Measurements from ENCODE around the gene ZFR2. TPM values are rescaled to one million over a fixed set of nuclear protein-coding genes. Genes with fewer than 3 reads are reported as not detected.
"Not testable (repeated sequence)": the region's sequence is repeated elsewhere in the genome, so short reads cannot be mapped to it uniquely, and the experiment has no call there.

ZFR2 gene

DNA sequence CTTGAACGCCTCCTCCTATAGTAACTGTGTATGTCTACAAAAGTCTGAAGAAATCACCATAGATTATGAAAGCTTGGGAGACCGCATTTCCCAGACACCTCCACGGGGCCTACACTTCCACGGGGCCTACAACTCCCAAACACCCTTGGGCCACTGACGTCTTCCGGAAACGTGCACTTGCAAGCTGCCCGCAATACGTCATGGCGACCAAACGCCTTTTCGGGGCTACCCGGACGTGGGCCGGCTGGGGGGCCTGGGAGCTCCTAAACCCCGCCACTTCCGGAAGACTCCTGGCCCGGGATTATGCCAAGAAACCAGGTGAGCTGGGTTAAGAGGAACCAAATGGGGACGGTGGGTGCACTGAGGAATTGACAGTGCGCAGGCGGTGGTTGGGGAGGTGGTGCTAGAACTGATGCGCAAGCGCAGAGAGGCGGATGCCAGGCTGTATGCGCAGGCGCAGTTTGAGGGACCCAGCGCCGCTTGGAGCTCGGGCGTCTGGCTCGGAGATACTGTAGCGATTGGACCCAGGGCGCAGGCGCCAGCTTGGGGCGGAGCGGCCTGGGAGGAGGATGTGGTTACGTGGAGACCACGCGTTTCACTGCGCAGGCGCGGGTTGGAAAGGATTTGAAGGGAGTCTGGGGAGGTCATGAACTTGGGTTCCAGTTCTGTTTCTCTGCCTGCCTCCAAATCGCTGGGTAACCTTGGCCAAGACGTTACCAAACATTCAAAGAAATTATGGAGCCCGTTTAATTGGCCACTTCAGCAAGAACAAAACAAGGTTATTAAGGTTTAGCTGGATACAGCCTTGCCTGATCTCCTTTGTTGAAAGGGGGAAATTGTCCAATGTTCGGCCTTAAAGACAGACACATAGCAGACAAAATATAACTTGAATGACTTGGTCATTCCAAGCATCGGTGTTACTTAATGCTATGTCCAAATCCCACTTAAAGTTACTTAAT is 106.1 kb downstream of the ZFR2 start, which contains the start of gene MRPL54:
Gene MRPL54 (plus strand): TSS at position 182 of the 959 bp plus-strand sequence. CDS start 19 bp downstream, at position 201.
- H3K9me3 ChIP-seq (replicated peaks; ENCODE audit: low read length) = no peaks in the 10 kb centered on the region
- H3K4me1 ChIP-seq (ENCODE audit: control insufficient read depth, insufficient read depth, low read length) = peaks cover 18% of the 10 kb centered on the region
- H3K27me3 ChIP-seq (ENCODE audit: control insufficient read depth, insufficient read depth, low read length) = no peaks in the 10 kb centered on the region
- H3K4me2 ChIP-seq (ENCODE audit: low read length) = peak within 1 kb of the TSS; percentile 96
- H3K36me3 ChIP-seq (ENCODE audit: insufficient read depth, low read length) = peaks cover 23% of the 10 kb centered on the region
- peak within 1 kb of the TSS; percentile 98 for H3K4me3 ChIP-seq (ENCODE audit: low read length)
- peak within 1 kb of the TSS; percentile 94 for H3K9ac ChIP-seq (ENCODE audit: low read depth, low read length)

DNA sequence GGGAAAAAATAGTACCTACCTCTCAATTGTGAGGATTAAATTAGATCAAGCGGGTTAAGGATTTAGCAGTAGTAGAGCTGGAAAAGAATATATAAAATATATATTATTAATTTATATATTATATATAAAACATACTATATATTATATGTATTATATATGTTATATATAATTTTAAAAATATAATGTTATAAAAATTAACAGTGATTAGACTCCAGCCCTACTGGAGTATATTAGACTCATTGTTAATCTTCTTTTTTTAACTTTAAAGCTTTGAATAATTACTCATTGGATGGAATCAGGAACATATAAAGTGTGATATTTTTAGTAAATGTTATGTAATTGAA is 106.7 kb downstream of the ZFR2 start:
- H3K4me3 ChIP-seq (ENCODE audit: low read length) = peak overlapping the region; percentile 98
- H3K4me2 ChIP-seq (ENCODE audit: low read length) = peak overlapping the region; percentile 96
- H3K27me3 ChIP-seq (ENCODE audit: control insufficient read depth, insufficient read depth, low read length) = no peaks in the 10 kb centered on the region
- peaks cover 20% of the 10 kb centered on the region for H3K36me3 ChIP-seq (ENCODE audit: insufficient read depth, low read length)
- peaks cover 18% of the 10 kb centered on the region for H3K4me1 ChIP-seq (ENCODE audit: control insufficient read depth, insufficient read depth, low read length)
- no peak overlapping the region for H3K9ac ChIP-seq (ENCODE audit: low read depth, low read length)
- no peaks in the 10 kb centered on the region for H3K9me3 ChIP-seq (replicated peaks; ENCODE audit: low read length)

DNA sequence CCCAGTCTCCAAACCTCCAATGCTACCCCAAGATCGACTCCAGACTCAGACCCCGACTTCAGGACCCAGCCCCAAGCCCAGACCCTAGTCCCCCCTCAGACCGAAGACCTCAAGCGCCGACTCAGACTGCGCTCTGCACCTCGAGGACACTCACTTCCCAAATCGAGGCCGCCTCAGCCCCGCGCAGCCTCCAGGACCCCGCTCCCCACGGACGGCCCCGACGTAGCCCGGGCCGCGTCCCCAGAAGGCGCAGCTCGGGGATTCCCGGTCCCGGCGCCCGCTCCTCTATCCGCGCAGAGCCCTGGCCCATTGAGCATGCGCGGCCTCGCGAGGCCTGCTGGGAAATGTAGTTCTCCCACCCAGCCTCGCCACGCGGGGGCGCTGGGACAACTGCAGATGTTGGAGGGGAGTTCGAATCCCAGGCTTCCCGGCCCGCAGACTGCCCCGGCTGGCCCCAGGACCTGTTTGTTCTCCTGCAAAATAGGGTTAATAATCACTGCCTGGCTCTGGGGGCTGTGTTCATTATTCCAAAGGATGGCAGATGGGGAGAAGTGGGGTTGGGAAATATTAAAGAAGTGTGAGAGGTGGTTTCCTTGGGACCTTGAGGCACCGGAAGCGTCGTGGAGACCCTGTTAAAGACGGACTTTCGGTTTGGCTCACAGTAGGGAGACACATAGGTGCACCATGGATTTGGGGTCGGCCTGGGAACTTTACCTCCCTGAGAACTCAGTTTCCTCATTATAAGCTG is 107.3 kb downstream of the ZFR2 start, which contains the start of gene APBA3:
Gene APBA3 (minus strand): TSS at position 311 of the 748 bp plus-strand sequence. CDS start 1,428 bp downstream, outside the sequence.
- H3K4me3 ChIP-seq (ENCODE audit: low read length) = peak within 1 kb of the TSS; percentile 98
- no peaks in the 10 kb centered on the region for H3K27me3 ChIP-seq (ENCODE audit: control insufficient read depth, insufficient read depth, low read length)
- no peaks in the 10 kb centered on the region for H3K9me3 ChIP-seq (replicated peaks; ENCODE audit: low read length)
- H3K36me3 ChIP-seq (ENCODE audit: insufficient read depth, low read length) = peaks cover 14% of the 10 kb centered on the region
- peak within 1 kb of the TSS; percentile 94 for H3K9ac ChIP-seq (ENCODE audit: low read depth, low read length)
- peak within 1 kb of the TSS; percentile 96 for H3K4me2 ChIP-seq (ENCODE audit: low read length)
- H3K4me1 ChIP-seq (ENCODE audit: control insufficient read depth, insufficient read depth, low read length) = peaks cover 18% of the 10 kb centered on the region

- Histone ChIP-seq H3K4me1 (ENCODE audit: control insufficient read depth, insufficient read depth, low read length) (peaks cover 18% of the 10 kb centered on the region), H3K4me3 (ENCODE audit: low read length) (peak overlapping the region; percentile 98), H3K4me2 (ENCODE audit: low read length) (peak overlapping the region; percentile 96), H3K27me3 (ENCODE audit: control insufficient read depth, insufficient read depth, low read length) (no peaks in the 10 kb centered on the region), H3K9me3 (replicated peaks; ENCODE audit: low read length) (no peaks in the 10 kb centered on the region), H3K9ac (ENCODE audit: low read depth, low read length) (peak overlapping the region; percentile 94), H3K36me3 (ENCODE audit: insufficient read depth, low read length) (peaks cover 11% of the 10 kb centered on the region)
Observed at GRCh38 chr19:3760871-3761361, 107.9 kb downstream of the ZFR2 start.

DNA sequence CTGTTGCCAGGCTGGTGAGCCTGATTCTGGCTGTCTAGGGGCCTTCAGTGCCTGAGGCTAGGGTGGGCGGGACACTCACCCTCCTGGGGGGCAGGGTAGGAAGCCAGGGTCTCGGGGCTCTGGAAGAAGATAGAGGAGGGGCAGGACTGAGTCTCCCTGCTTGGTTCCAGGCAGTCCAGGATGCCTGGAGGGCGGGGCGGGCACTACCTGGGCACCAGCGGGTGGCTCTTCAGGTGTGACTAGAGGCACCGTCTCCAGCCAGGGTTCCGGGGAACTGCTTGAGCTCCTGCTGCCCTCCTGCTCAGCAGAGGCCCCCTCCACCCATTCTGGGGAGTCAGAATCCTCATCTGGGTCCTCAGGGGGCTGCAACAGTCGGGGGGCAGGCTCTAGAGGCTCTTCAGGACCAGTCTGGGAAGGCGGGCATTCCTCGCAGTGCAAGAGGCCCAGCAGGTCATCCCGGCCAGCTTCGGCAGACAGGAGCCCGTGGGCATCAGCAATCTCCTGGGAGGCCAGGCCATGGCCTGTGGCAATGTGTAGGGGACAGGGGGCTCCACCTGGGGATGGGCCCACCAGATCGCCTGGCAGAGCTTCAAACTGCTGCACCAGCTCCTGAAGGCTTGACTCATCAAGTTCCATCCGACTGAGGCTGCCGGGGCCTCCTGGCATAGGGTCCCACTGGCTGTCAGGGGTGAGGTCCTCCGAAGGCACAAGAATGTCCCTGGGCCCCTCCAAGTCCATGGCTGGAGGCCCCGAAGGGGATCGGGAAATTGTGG is 109.2 kb downstream of the ZFR2 start:
- H3K4me2 ChIP-seq (ENCODE audit: low read length) = peak overlapping the region; percentile 41
- H3K36me3 ChIP-seq (ENCODE audit: insufficient read depth, low read length) = peaks cover 6% of the 10 kb centered on the region
- H3K4me1 ChIP-seq (ENCODE audit: control insufficient read depth, insufficient read depth, low read length) = peaks cover 18% of the 10 kb centered on the region
- H3K27me3 ChIP-seq (ENCODE audit: control insufficient read depth, insufficient read depth, low read length) = no peaks in the 10 kb centered on the region
- H3K4me3 ChIP-seq (ENCODE audit: low read length) = no peak overlapping the region
- no peak overlapping the region for H3K9ac ChIP-seq (ENCODE audit: low read depth, low read length)
- H3K9me3 ChIP-seq (replicated peaks; ENCODE audit: low read length) = no peaks in the 10 kb centered on the region

DNA sequence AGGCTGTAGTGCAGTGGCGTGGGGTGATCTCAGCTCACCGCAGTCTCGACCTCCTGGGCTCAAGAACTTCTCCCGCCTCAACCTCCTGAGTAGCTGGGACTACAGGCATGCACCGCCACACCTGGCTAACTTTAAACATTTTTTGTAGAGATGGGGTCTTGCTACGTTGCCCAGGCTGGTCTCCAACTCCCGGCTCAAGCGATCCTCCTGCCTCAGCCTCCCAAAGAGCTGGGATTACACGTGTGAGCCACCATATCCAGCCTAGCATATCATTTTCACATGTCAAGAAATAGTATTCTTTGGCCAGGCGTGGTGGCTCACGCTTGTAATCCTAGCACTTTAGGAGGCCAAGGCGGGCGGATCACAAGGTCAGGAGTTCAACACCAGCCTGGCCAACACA is 110.5 kb downstream of the ZFR2 start:
- H3K36me3 ChIP-seq (ENCODE audit: insufficient read depth, low read length); H3K4me2 ChIP-seq (ENCODE audit: low read length); H3K4me3 ChIP-seq (ENCODE audit: low read length); H3K9me3 ChIP-seq (replicated peaks; ENCODE audit: low read length); H3K27me3 ChIP-seq (ENCODE audit: control insufficient read depth, insufficient read depth, low read length); H3K9ac ChIP-seq (ENCODE audit: low read depth, low read length): not testable (repeated sequence)
- H3K4me1 ChIP-seq (ENCODE audit: control insufficient read depth, insufficient read depth, low read length) = peaks cover 15% of the 10 kb centered on the region

- not testable (repeated sequence) for H3K4me3 ChIP-seq (ENCODE audit: low read length); H3K36me3 ChIP-seq (ENCODE audit: insufficient read depth, low read length)
- peaks cover 12% of the 10 kb centered on the region for H3K4me1 ChIP-seq (ENCODE audit: control insufficient read depth, insufficient read depth, low read length)
Observed at GRCh38 chr19:3757705-3758104, 111.1 kb downstream of the ZFR2 start.

More at GRCh38 chr19:3757705-3758104, 111.1 kb downstream of the ZFR2 start:
- H3K9me3 ChIP-seq (replicated peaks; ENCODE audit: low read length); H3K9ac ChIP-seq (ENCODE audit: low read depth, low read length); H3K27me3 ChIP-seq (ENCODE audit: control insufficient read depth, insufficient read depth, low read length); H3K4me2 ChIP-seq (ENCODE audit: low read length): not testable (repeated sequence)

Small RNA genes within 50 kb of the gene (small RNA-seq; reads per million reads assigned to genes)
- gene AC005777.1 = not detected
